NAMALWA (cell line): ENCODE data around the gene CCNYL1.

Source experiments
- DNase-seq: peaks from one replicate; pipeline ENCODE4 v3.0.0-alpha.2; 2015; ENCODE audit warnings: low spot score

Gene CCNYL1

GRCh38 chr2:207791579-207792243 lies 80.3 kb downstream of the CCNYL1 start:
- no peak for DNase-seq

GRCh38 chr2:207792244-207792785 lies 80.9 kb downstream of the CCNYL1 start:
- DNase-seq: no peak

- no peak for DNase-seq
Observed at GRCh38 chr2:207796585-207797350, 85.3 kb downstream of the CCNYL1 start.

- no peak for DNase-seq
Observed at GRCh38 chr2:207801259-207801658, 89.8 kb downstream of the CCNYL1 start.

GRCh38 chr2:207802650-207803049 lies 91.2 kb downstream of the CCNYL1 start:
- DNase-seq: no peak
